GM13976 (cell line): ENCODE measurements around the gene EREG.
A peak's percentile ranks its signal among the peaks of the same experiment; 100 is the strongest.

ENCODE experiments used
- DNase-seq: peaks from one replicate; pipeline ENCODE4 v3.0.0; 2012; ENCODE audit warnings: low spot score
- CTCF ChIP-seq: IDR thresholded peaks from 2 replicates; pipeline ENCODE4 v1.5.1; 2012; ENCODE audit warnings: borderline replicate concordance, mild to moderate bottlenecking; ENCODE audit not compliant: insufficient read depth; ENCODE audit errors: extremely low read depth, missing control alignments, control extremely low read depth
- in situ Hi-C: fragments of 300-500 bp; cut with MboI; formaldehyde crosslinking; loops from one replicate; pipeline ENCODE4 v1.12.0; 2022; ENCODE audit warnings: low sequenced_read_pairs, mixed read lengths, inconsistent platforms; ENCODE audit not compliant: unreplicated experiment

EREG gene

GRCh38 chr4:74369855-74370254 lies 4.9 kb downstream of the EREG start:
- TF ChIP-seq CTCF = no peak
- no peak for DNase-seq
- in situ Hi-C loops = no loop called here

GRCh38 chr4:74370912-74371311 lies 6.0 kb downstream of the EREG start:
- DNase-seq = peak; percentile 41
- in situ Hi-C loops = no loop called here
- peak; percentile 55 for TF ChIP-seq CTCF

- no peak for TF ChIP-seq CTCF
- in situ Hi-C loops = no loop called here
- DNase-seq = no peak
These were observed 9.2 kb downstream of the EREG start for GRCh38 chr4:74374128-74374527.

- DNase-seq = no peak
- TF ChIP-seq CTCF = no peak
- in situ Hi-C loops = no loop called here
These were observed 9.8 kb downstream of the EREG start for GRCh38 chr4:74374561-74375327.

- DNase-seq = no peak
- in situ Hi-C loops = no loop called here
These were observed 11.0 kb downstream of the EREG start for GRCh38 chr4:74375824-74376426.

GRCh38 chr4:74376888-74377483 lies 12.0 kb downstream of the EREG start:
- in situ Hi-C loops = no loop called here
- DNase-seq = peak; percentile 55
- no peak for TF ChIP-seq CTCF

More at GRCh38 chr4:74375824-74376426, 11.0 kb downstream of the EREG start:
- TF ChIP-seq CTCF = no peak
